HEK293 (cell line): ENCODE results near the gene FADS2.
A peak's percentile ranks its signal among the peaks of the same experiment; 100 is the strongest.

Experiments used
- CTCF ChIA-PET: fragments of 350-600 bp; formaldehyde crosslinking; extraction: SDS; loops from one replicate; lab custom pipeline; 2021; ENCODE audit warnings: antibody characterized with exemption; lab: Yijun Ruan, JAX
- POLR2A ChIA-PET: fragments of 300-600 bp; formaldehyde crosslinking; extraction: SDS; loops from one replicate; lab custom pipeline; 2020; ENCODE audit warnings: antibody characterized with exemption, inconsistent platforms; lab: Yijun Ruan, JAX
- H3K27ac ChIP-seq: fragments of 200-500 bp; sonication (Bioruptor generic); 2 replicates; pipeline ENCODE4 v1.5.1; 2014; ENCODE audit warnings: low read depth, low read length, control low read depth, inconsistent platforms; ENCODE audit errors: extremely low read depth
- H3K36me3 ChIP-seq, 2 experiments: fragments of 200-500 bp in 1 of 2; sonication (Bioruptor generic) in 1 of 2; 1 replicate in 1 of 2; 2 replicates in 1 of 2; pipeline ENCODE4 v1.5.1; 2014 to 2017; ENCODE audit warnings: inconsistent platforms in 2 of 2, low read length in 2 of 2; ENCODE audit not compliant: control insufficient read depth in 2 of 2, insufficient read depth in 1 of 2
- H3K4me1 ChIP-seq: fragments of 200-500 bp; sonication (Bioruptor generic); 2 replicates; pipeline ENCODE4 v1.5.1; 2014; ENCODE audit warnings: mild to moderate bottlenecking, low read length, inconsistent platforms; ENCODE audit not compliant: control insufficient read depth, insufficient read depth
- H3K4me3 ChIP-seq: 2 replicates; pipeline ENCODE4 v1.5.1; 2011; ENCODE audit warnings: low read depth, mild to moderate bottlenecking, control low read depth, low read length, moderate library complexity
- H3K9me3 ChIP-seq: fragments of 200-500 bp; sonication (Bioruptor generic); 2 replicates; pipeline ENCODE4 v1.5.1; 2014; ENCODE audit warnings: low read depth, low read length, inconsistent platforms; ENCODE audit not compliant: control insufficient read depth, insufficient read depth
- BCL11B ChIP-seq: fragments of 450-650 bp; formaldehyde crosslinking; IDR thresholded peaks from 2 replicates; pipeline ENCODE4 v1.5.1; 2016; ENCODE audit warnings: low read depth, missing biosample characterization, missing genetic modification characterization
- GLIS1 ChIP-seq: fragments of 450-650 bp; formaldehyde crosslinking; IDR thresholded peaks from 2 replicates; pipeline ENCODE4 v1.5.1; 2016; ENCODE audit warnings: missing biosample characterization, missing genetic modification characterization
- GLIS2 ChIP-seq: fragments of 450-650 bp; formaldehyde crosslinking; IDR thresholded peaks from 2 replicates; pipeline ENCODE4 v1.5.1; 2016; ENCODE audit warnings: missing biosample characterization, missing genetic modification characterization
- HIC1 ChIP-seq: fragments of 450-650 bp; formaldehyde crosslinking; IDR thresholded peaks from 2 replicates; pipeline ENCODE4 v1.5.1; 2016; ENCODE audit warnings: missing biosample characterization, missing genetic modification characterization
- IKZF3 ChIP-seq: fragments of 450-650 bp; IDR thresholded peaks from 2 replicates; pipeline ENCODE4 v1.5.0; 2018; ENCODE audit warnings: missing biosample characterization, mild to moderate bottlenecking, missing genetic modification characterization, moderate library complexity
- MZF1 ChIP-seq: fragments of 450-650 bp; formaldehyde crosslinking; IDR thresholded peaks from 2 replicates; pipeline ENCODE4 v1.5.1; 2017; ENCODE audit warnings: missing biosample characterization, missing genetic modification characterization, borderline replicate concordance
- OSR2 ChIP-seq: fragments of 450-650 bp; formaldehyde crosslinking; IDR thresholded peaks from 2 replicates; pipeline ENCODE4 v1.5.1; 2016; ENCODE audit warnings: missing biosample characterization, missing genetic modification characterization
- RBAK ChIP-seq: fragments of 450-650 bp; formaldehyde crosslinking; IDR thresholded peaks from 2 replicates; pipeline ENCODE4 v1.5.1; 2016; ENCODE audit warnings: missing biosample characterization, missing genetic modification characterization
- SP2 ChIP-seq: fragments of 450-650 bp; formaldehyde crosslinking; IDR thresholded peaks from 2 replicates; pipeline ENCODE4 v1.5.1; 2016; ENCODE audit warnings: missing biosample characterization, missing genetic modification characterization
- ZBTB1 ChIP-seq: fragments of 450-650 bp; formaldehyde crosslinking; IDR thresholded peaks from 2 replicates; pipeline ENCODE4 v1.5.1; 2016; ENCODE audit warnings: missing biosample characterization, missing genetic modification characterization
- ZBTB21 ChIP-seq: fragments of 450-650 bp; formaldehyde crosslinking; IDR thresholded peaks from 2 replicates; pipeline ENCODE4 v1.5.1; 2017; ENCODE audit warnings: missing biosample characterization, missing genetic modification characterization
- ZFP37 ChIP-seq: fragments of 450-650 bp; formaldehyde crosslinking; IDR thresholded peaks from 2 replicates; pipeline ENCODE4 v1.5.1; 2016; ENCODE audit warnings: missing biosample characterization, missing genetic modification characterization
- ZIC2 ChIP-seq: fragments of 450-650 bp; formaldehyde crosslinking; IDR thresholded peaks from 2 replicates; pipeline ENCODE4 v1.5.1; 2016; ENCODE audit warnings: missing biosample characterization, missing genetic modification characterization
- ZNF10 ChIP-seq: fragments of 450-650 bp; formaldehyde crosslinking; IDR thresholded peaks from 2 replicates; pipeline ENCODE4 v1.5.1; 2017; ENCODE audit warnings: missing biosample characterization, missing genetic modification characterization
- ZNF121 ChIP-seq: fragments of 450-650 bp; formaldehyde crosslinking; IDR thresholded peaks from 2 replicates; pipeline ENCODE4 v1.5.1; 2016; ENCODE audit warnings: missing biosample characterization, missing genetic modification characterization
- ZNF138 ChIP-seq: fragments of 450-650 bp; formaldehyde crosslinking; IDR thresholded peaks from 2 replicates; pipeline ENCODE4 v1.5.1; 2016; ENCODE audit warnings: missing biosample characterization, missing genetic modification characterization, borderline replicate concordance
- ZNF148 ChIP-seq: fragments of 450-650 bp; formaldehyde crosslinking; IDR thresholded peaks from 2 replicates; pipeline ENCODE4 v1.5.0; 2017; ENCODE audit warnings: missing biosample characterization, missing genetic modification characterization, borderline replicate concordance
- ZNF155 ChIP-seq: fragments of 450-650 bp; formaldehyde crosslinking; IDR thresholded peaks from 2 replicates; pipeline ENCODE4 v1.5.1; 2016; ENCODE audit warnings: missing biosample characterization, missing genetic modification characterization
- ZNF157 ChIP-seq: fragments of 450-650 bp; formaldehyde crosslinking; IDR thresholded peaks from 2 replicates; pipeline ENCODE4 v1.5.1; 2016; ENCODE audit warnings: missing biosample characterization, missing genetic modification characterization
- ZNF211 ChIP-seq: fragments of 450-650 bp; formaldehyde crosslinking; IDR thresholded peaks from 2 replicates; pipeline ENCODE4 v1.5.1; 2016; ENCODE audit warnings: low read depth, missing biosample characterization, missing genetic modification characterization
- ZNF221 ChIP-seq: fragments of 450-650 bp; formaldehyde crosslinking; IDR thresholded peaks from 2 replicates; pipeline ENCODE4 v1.5.1; 2017; ENCODE audit warnings: missing biosample characterization, missing genetic modification characterization, borderline replicate concordance
- ZNF292 ChIP-seq: fragments of 450-650 bp; formaldehyde crosslinking; IDR thresholded peaks from 2 replicates; pipeline ENCODE4 v1.5.1; 2016; ENCODE audit warnings: low read depth, missing biosample characterization, missing genetic modification characterization, borderline replicate concordance
- ZNF311 ChIP-seq: fragments of 450-650 bp; formaldehyde crosslinking; IDR thresholded peaks from 2 replicates; pipeline ENCODE4 v1.5.1; 2017; ENCODE audit warnings: missing biosample characterization, missing genetic modification characterization, borderline replicate concordance
- ZNF362 ChIP-seq: fragments of 450-650 bp; formaldehyde crosslinking; IDR thresholded peaks from 2 replicates; pipeline ENCODE4 v1.5.1; 2016; ENCODE audit warnings: missing biosample characterization, missing genetic modification characterization
- ZNF548 ChIP-seq: fragments of 450-650 bp; formaldehyde crosslinking; IDR thresholded peaks from 2 replicates; pipeline ENCODE4 v1.5.1; 2016; ENCODE audit warnings: missing biosample characterization, missing genetic modification characterization
- ZNF571 ChIP-seq: fragments of 450-650 bp; formaldehyde crosslinking; IDR thresholded peaks from 2 replicates; pipeline ENCODE4 v1.5.0; 2017; ENCODE audit warnings: missing biosample characterization, missing genetic modification characterization
- ZNF610 ChIP-seq: fragments of 450-650 bp; formaldehyde crosslinking; IDR thresholded peaks from 2 replicates; pipeline ENCODE4 v1.5.1; 2016; ENCODE audit warnings: missing biosample characterization, missing genetic modification characterization, borderline replicate concordance
- ZNF624 ChIP-seq: fragments of 450-650 bp; formaldehyde crosslinking; IDR thresholded peaks from 2 replicates; pipeline ENCODE4 v1.5.1; 2017; ENCODE audit warnings: missing biosample characterization, missing genetic modification characterization
- ZNF629 ChIP-seq: fragments of 450-650 bp; formaldehyde crosslinking; IDR thresholded peaks from 2 replicates; pipeline ENCODE4 v1.5.1; 2017; ENCODE audit warnings: missing biosample characterization, missing genetic modification characterization
- ZNF654 ChIP-seq: fragments of 450-650 bp; formaldehyde crosslinking; IDR thresholded peaks from 2 replicates; pipeline ENCODE4 v1.5.1; 2016; ENCODE audit warnings: low read depth, missing biosample characterization, missing genetic modification characterization
- ZNF660 ChIP-seq: fragments of 450-650 bp; IDR thresholded peaks from 2 replicates; pipeline ENCODE4 v1.5.1; 2018; ENCODE audit warnings: missing biosample characterization, mild to moderate bottlenecking, missing genetic modification characterization
- ZNF701 ChIP-seq: fragments of 450-650 bp; formaldehyde crosslinking; IDR thresholded peaks from 2 replicates; pipeline ENCODE4 v1.5.1; 2016; ENCODE audit warnings: missing biosample characterization, missing genetic modification characterization
- ZNF76 ChIP-seq: fragments of 450-650 bp; formaldehyde crosslinking; IDR thresholded peaks from 2 replicates; pipeline ENCODE4; 2016; ENCODE audit warnings: low read depth, missing biosample characterization, missing genetic modification characterization, borderline replicate concordance
- ZSCAN30 ChIP-seq: fragments of 450-650 bp; IDR thresholded peaks from 2 replicates; pipeline ENCODE4 v1.5.1; 2018; ENCODE audit warnings: missing biosample characterization, mild to moderate bottlenecking, missing genetic modification characterization, moderate library complexity

The FADS2 gene

GRCh38 chr11:61899146-61899841 is 71.2 kb downstream of the FADS2 start:
- Histone ChIP-seq H3K9me3 (no peaks in the 10 kb centered on the region), H3K4me1 (no peaks in the 10 kb centered on the region), H3K4me3 (no peak overlapping the region), H3K36me3 (no peaks in the 10 kb centered on the region), H3K27ac (no peak overlapping the region)
- POLR2A ChIA-PET: interaction anchor here (1.0 to 1.5 kb wide), 2 partner anchors 102 to 182 kb away, joined by 3 read pairs; no protein-coding TSS in a partner anchor
- CTCF ChIA-PET: interaction anchor here (0.6 to 16.2 kb wide), 67 partner anchors 9 to 453 kb away, joined by 3 to 329 read pairs (median 5); partner anchors contain the start of genes BEST1, FADS3, FEN1 and FTH1
- TF ChIP-seq ZBTB1: no peak
- TF ChIP-seq ZSCAN30 (tag by site-specific recombination): no peak
- no peak for TF ChIP-seq ZNF76
- TF ChIP-seq GLIS2 (tag by site-specific recombination): 0 out of 2 replicates have a peak, but pooled peaks have one; percentile 33
- no peak for TF ChIP-seq ZNF624
- TF ChIP-seq MZF1 (tag by site-specific recombination): no peak
- TF ChIP-seq RBAK (tag by site-specific recombination): no peak
- TF ChIP-seq ZNF10 (tag by site-specific recombination): no peak
- no peak for TF ChIP-seq SP2 (tag by site-specific recombination)
- TF ChIP-seq ZNF157 (tag by site-specific recombination): no peak
- no peak for TF ChIP-seq HIC1 (tag by site-specific recombination)
- TF ChIP-seq ZFP37 (tag by site-specific recombination): no peak
- no peak for TF ChIP-seq ZNF148 (tag by site-specific recombination)
- TF ChIP-seq ZNF571 (tag by site-specific recombination): no peak
- no peak for TF ChIP-seq ZNF221 (tag by site-specific recombination)
- TF ChIP-seq ZNF292 (tag by site-specific recombination): no peak
- no peak for TF ChIP-seq ZNF138 (tag by site-specific recombination)
- TF ChIP-seq ZNF660 (tag by site-specific recombination): 0 out of 2 replicates have a peak, but pooled peaks have one; percentile 20
- TF ChIP-seq ZNF155 (tag by site-specific recombination): no peak
- TF ChIP-seq ZNF311 (tag by site-specific recombination): no peak
- 0 out of 2 replicates have a peak, but pooled peaks have one; percentile 15 for TF ChIP-seq ZNF629 (tag by site-specific recombination)
- no peak for TF ChIP-seq ZNF121 (tag by site-specific recombination)
- no peak for TF ChIP-seq ZNF548 (tag by site-specific recombination)
- no peak for TF ChIP-seq ZNF211
- TF ChIP-seq ZIC2 (tag by site-specific recombination): peak; percentile 84
- no peak for TF ChIP-seq BCL11B (tag by site-specific recombination)
- TF ChIP-seq IKZF3 (tag by site-specific recombination): no peak
- TF ChIP-seq ZNF362 (tag by site-specific recombination): no peak
- no peak for TF ChIP-seq ZNF701 (tag by site-specific recombination)
- no peak for TF ChIP-seq ZBTB21 (tag by site-specific recombination)
- TF ChIP-seq ZNF610 (tag by site-specific recombination): no peak
- TF ChIP-seq OSR2: no peak
- TF ChIP-seq ZNF654: peak; percentile 50
- TF ChIP-seq GLIS1 (tag by site-specific recombination): peak; percentile 76
